CD14-positive monocyte (primary cell): ENCODE results near the gene OSBPL8. TPM values are rescaled to one million over a fixed set of nuclear protein-coding genes. Genes with fewer than 3 reads are reported as not detected.
"Not testable (repeated sequence)": the region's sequence is repeated elsewhere in the genome, so short reads cannot be mapped to it uniquely, and the experiment has no call there.

Experiments
- DNase-seq, 3 donors: peaks; one replicate each; pipeline ENCODE4 v3.0.0-alpha.2; 2011 to 2022
- H2AFZ ChIP-seq: 2 replicates; pipeline ENCODE4 v1.6.0; 2012; ENCODE audit warnings: mild to moderate bottlenecking, low read depth, low read length, inconsistent platforms; ENCODE audit not compliant: insufficient read depth, poor library complexity, severe bottlenecking
- H3K27ac ChIP-seq, 2 donors: 1 replicate in 1 of 2; 2 replicates in 1 of 2; pipeline ENCODE4 v1.5.1; 2012 to 2013; ENCODE audit warnings: low read length in 2 of 2, control low read depth in 1 of 2, inconsistent platforms in 1 of 2, low read depth in 1 of 2, mild to moderate bottlenecking in 1 of 2
- H3K27me3 ChIP-seq, 2 donors: one replicate each; pipeline versions ENCODE4 v1.6.0 to v1.6.1; 2011 to 2013; ENCODE audit warnings: low read length in 2 of 2; ENCODE audit not compliant: control insufficient read depth in 2 of 2, insufficient read depth in 2 of 2
- H3K36me3 ChIP-seq, 2 donors: replicated peaks in 1 of 2; 1 replicate in 1 of 2; 2 replicates in 1 of 2; pipeline versions ENCODE4 v1.5.1 to v1.6.1; 2012 to 2013; ENCODE audit warnings: low read length in 2 of 2, control low read depth in 1 of 2, inconsistent platforms in 1 of 2, mild to moderate bottlenecking in 1 of 2; ENCODE audit not compliant: insufficient read depth in 2 of 2, control insufficient read depth in 1 of 2
- H3K4me1 ChIP-seq, 2 donors: 1 replicate in 1 of 2; 2 replicates in 1 of 2; pipeline versions ENCODE4 v1.5.1 to v1.6.1; 2012 to 2013; ENCODE audit warnings: low read length in 2 of 2, control low read depth in 1 of 2, inconsistent platforms in 1 of 2, mild to moderate bottlenecking in 1 of 2, moderate library complexity in 1 of 2; ENCODE audit not compliant: insufficient read depth in 2 of 2, control insufficient read depth in 1 of 2
- H3K4me2 ChIP-seq: replicated peaks from 2 replicates; pipeline ENCODE3; 2012; ENCODE audit warnings: low read length, moderate library complexity, mild to moderate bottlenecking; ENCODE audit not compliant: poor library complexity, severe bottlenecking; ENCODE audit errors: extremely low read depth
- H3K4me3 ChIP-seq, 3 experiments: fragments of 200-600 bp in 1 of 3; sonication (generic) in 1 of 3; replicated peaks in 1 of 3; 1 replicate in 2 of 3; 2 replicates in 1 of 3; pipeline ENCODE4 v1.5.1; 2011 to 2013; ENCODE audit warnings: low read length in 3 of 3, mild to moderate bottlenecking in 3 of 3, control low read depth in 2 of 3, low read depth in 2 of 3, inconsistent platforms in 1 of 3, moderate library complexity in 1 of 3
- H3K79me2 ChIP-seq: 2 replicates; pipeline ENCODE4 v1.6.0; 2012; ENCODE audit warnings: mild to moderate bottlenecking, control low read depth, inconsistent platforms, low read length, moderate library complexity; ENCODE audit not compliant: insufficient read depth
- H3K9ac ChIP-seq: 2 replicates; pipeline ENCODE4 v1.6.0; 2017; ENCODE audit warnings: low read length, mild to moderate bottlenecking; ENCODE audit not compliant: insufficient read depth, poor library complexity, severe bottlenecking
- H3K9me3 ChIP-seq, 2 donors: replicated peaks in 1 of 2; 1 replicate in 1 of 2; 2 replicates in 1 of 2; pipeline versions ENCODE4 v1.5.1 to v1.6.1; 2012 to 2013; ENCODE audit warnings: low read length in 2 of 2, control low read depth in 1 of 2; ENCODE audit not compliant: control insufficient read depth in 1 of 2, insufficient read depth in 1 of 2
- H4K20me1 ChIP-seq: 2 replicates; pipeline ENCODE4 v1.6.0; 2012; ENCODE audit warnings: mild to moderate bottlenecking, low read length, control low read depth, moderate library complexity; ENCODE audit not compliant: insufficient read depth
- H3K27ac Mint-ChIP-seq, 7 donors: one replicate each; pipeline ENCODE4 v1.8.0; 2020; ENCODE audit warnings: mild to moderate bottlenecking in 7 of 7, mixed read lengths in 7 of 7, moderate library complexity in 6 of 7, inconsistent platforms in 2 of 7
- H3K27me3 Mint-ChIP-seq, 3 donors: one replicate each; pipeline ENCODE4 v1.8.0; 2021 to 2022; ENCODE audit warnings: low read depth in 3 of 3, mild to moderate bottlenecking in 3 of 3, mixed read lengths in 3 of 3, moderate library complexity in 3 of 3, inconsistent platforms in 1 of 3
- H3K36me3 Mint-ChIP-seq, 2 donors: one replicate each; pipeline ENCODE4 v1.8.0; 2020; ENCODE audit warnings: mixed read lengths in 2 of 2, inconsistent platforms in 1 of 2, mild to moderate bottlenecking in 1 of 2
- H3K4me1 Mint-ChIP-seq: one replicate; pipeline ENCODE4 v1.8.0; 2020; ENCODE audit warnings: mild to moderate bottlenecking, mixed read lengths
- H3K4me3 Mint-ChIP-seq, 2 donors: one replicate each; pipeline ENCODE4 v1.8.0; 2020; ENCODE audit warnings: mild to moderate bottlenecking in 2 of 2, mixed read lengths in 2 of 2, moderate library complexity in 1 of 2
- H3K9me3 Mint-ChIP-seq, 7 donors: one replicate each; pipeline ENCODE4 v1.8.0; 2020 to 2022; ENCODE audit warnings: mixed read lengths in 7 of 7, mild to moderate bottlenecking in 6 of 7, moderate library complexity in 6 of 7, inconsistent platforms in 2 of 7
- WGBS: methylation state at CpG from one replicate; pipeline ENCODE4 v1.1.5; 2013; ENCODE audit warnings: missing lambda C conversion rate; ENCODE audit not compliant: insufficient coverage; 5-methylcytosine and 5-hydroxymethylcytosine counted together
- intact Hi-C, 2 donors: fragments of 100-400 bp; cut with micrococcal nuclease; formaldehyde crosslinking; loops; one replicate each; pipeline versions ENCODE4 v1.15.0 to v1.15.1; 2023
- polyA plus RNA-seq, 3 donors: library from polyadenylated mRNA; depleted of rRNA in 1 of 3; unstranded in 2 of 3; stranded (reverse) in 1 of 3; fragments of 300-500 nt in 2 of 3; fragments of >200 nt in 1 of 3; fragmentation: Illumina TruSeq in 2 of 3; gene quantifications; 1 replicate in 2 of 3; 2 replicates in 1 of 3; pipeline ENCODE4 v1.2.3, GENCODE V29; 2012 to 2021
- TF ChIP-seq, protein P1 (sequence below): fragments of 200-600 bp; IDR thresholded peaks from one replicate; pipeline ENCODE4 v1.8.0; 2022; ENCODE audit warnings: antibody characterized with exemption, mild to moderate bottlenecking

Gene OSBPL8
- polyA plus RNA-seq, 3 donors: 25.3 to 167 (median 147) TPM

DNA sequence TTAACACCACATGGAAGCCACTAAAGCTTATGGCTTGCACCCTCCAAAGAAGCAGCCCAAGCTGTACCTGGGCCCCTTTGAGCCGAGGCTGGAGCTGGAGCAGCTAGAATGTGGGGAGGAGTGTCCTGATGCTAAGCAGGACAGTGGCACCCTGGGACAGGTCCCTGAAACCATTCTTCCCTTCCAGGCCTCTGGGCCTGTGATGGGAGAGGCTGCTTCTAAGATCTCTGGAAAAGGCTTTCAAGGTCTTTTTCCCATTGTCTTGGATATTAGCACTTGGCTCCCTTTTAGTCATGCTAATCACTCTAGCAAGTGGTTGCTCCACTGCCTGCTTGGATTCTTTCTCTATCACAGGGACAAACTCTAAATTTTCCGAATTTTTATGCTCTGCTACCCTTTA lies 40.9 kb downstream of the OSBPL8 start:
- intact Hi-C loops: no loop called here
- Histone ChIP-seq H3K4me3 (peak overlapping the region in 1 of 3 experiments; percentile 15), H3K4me2 (no peak overlapping the region), H2AFZ (no peak overlapping the region), H3K4me1 (peaks cover 18 to 23% of the 10 kb centered on the region in 2 donors), H3K27ac (no peak overlapping the region), H4K20me1 (peaks cover 88% of the 10 kb centered on the region), H3K79me2 (peaks cover 89% of the 10 kb centered on the region), H3K36me3 (peaks cover 0 to 22% of the 10 kb centered on the region in 2 donors), H3K27me3 (no peaks in the 10 kb centered on the region), H3K9me3 (peaks cover 4% of the 10 kb centered on the region in 2 donors), H3K9ac (no peak overlapping the region)
- H3K9me3 Mint-ChIP-seq: peaks cover 4 to 20% (median 10%) of the 10 kb centered on the region in 7 donors
- H3K27ac Mint-ChIP-seq: peak overlapping the region in 3 of 7 donors; percentile 18 to 51 (median 33)
- TF ChIP-seq, protein P1, sequence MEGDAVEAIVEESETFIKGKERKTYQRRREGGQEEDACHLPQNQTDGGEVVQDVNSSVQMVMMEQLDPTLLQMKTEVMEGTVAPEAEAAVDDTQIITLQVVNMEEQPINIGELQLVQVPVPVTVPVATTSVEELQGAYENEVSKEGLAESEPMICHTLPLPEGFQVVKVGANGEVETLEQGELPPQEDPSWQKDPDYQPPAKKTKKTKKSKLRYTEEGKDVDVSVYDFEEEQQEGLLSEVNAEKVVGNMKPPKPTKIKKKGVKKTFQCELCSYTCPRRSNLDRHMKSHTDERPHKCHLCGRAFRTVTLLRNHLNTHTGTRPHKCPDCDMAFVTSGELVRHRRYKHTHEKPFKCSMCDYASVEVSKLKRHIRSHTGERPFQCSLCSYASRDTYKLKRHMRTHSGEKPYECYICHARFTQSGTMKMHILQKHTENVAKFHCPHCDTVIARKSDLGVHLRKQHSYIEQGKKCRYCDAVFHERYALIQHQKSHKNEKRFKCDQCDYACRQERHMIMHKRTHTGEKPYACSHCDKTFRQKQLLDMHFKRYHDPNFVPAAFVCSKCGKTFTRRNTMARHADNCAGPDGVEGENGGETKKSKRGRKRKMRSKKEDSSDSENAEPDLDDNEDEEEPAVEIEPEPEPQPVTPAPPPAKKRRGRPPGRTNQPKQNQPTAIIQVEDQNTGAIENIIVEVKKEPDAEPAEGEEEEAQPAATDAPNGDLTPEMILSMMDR: no peak
- H3K36me3 Mint-ChIP-seq: peaks cover 41 to 43% of the 10 kb centered on the region in 2 donors
- H3K4me1 Mint-ChIP-seq: peaks cover 19% of the 10 kb centered on the region
- H3K4me3 Mint-ChIP-seq: no peak overlapping the region
- H3K27me3 Mint-ChIP-seq: peaks cover 0 to 2% (median 0%) of the 10 kb centered on the region in 3 donors
- WGBS: 100% methylated on average over 2 of the region's 2 CpGs
- DNase-seq: no peak

DNA sequence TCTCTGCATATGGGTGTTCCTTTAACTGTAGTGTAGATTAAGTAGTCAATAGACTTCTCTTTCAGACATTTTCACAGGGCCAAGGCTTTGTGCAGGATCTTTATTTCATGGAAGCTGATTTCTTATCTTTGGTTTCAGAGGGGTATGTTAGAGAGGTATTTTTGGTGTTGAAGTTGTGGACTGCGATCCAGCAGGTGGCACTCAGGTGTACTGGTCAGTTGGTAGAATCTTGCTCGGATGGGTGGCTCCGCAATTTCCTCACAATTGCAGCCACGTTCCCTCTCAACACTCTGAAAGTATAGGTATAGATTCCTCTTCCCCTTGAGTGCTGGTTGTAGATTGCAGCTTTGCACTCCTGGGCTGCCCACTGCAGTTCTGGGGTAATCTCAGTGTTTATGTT lies 44.3 kb downstream of the OSBPL8 start:
- no peak overlapping the region for H3K4me3 Mint-ChIP-seq
- H3K4me3 ChIP-seq: no peak overlapping the region
- peaks cover 74% of the 10 kb centered on the region for H4K20me1 ChIP-seq
- H3K4me1 ChIP-seq: peaks cover 17 to 20% of the 10 kb centered on the region in 2 donors
- H3K36me3 ChIP-seq: peaks cover 0 to 12% of the 10 kb centered on the region in 2 donors
- peaks cover 15% of the 10 kb centered on the region for H3K4me1 Mint-ChIP-seq
- H3K79me2 ChIP-seq: peaks cover 69% of the 10 kb centered on the region
- H3K9me3 Mint-ChIP-seq: peaks cover 2 to 21% (median 11%) of the 10 kb centered on the region in 7 donors
- H3K27me3 ChIP-seq: no peaks in the 10 kb centered on the region
- no peak overlapping the region for H3K4me2 ChIP-seq
- peak overlapping the region in 1 of 7 donors; percentile 47 for H3K27ac Mint-ChIP-seq
- no peak overlapping the region for H2AFZ ChIP-seq
- H3K27ac ChIP-seq: no peak overlapping the region
- H3K9me3 ChIP-seq: peaks cover 0 to 4% of the 10 kb centered on the region in 2 donors
- H3K27me3 Mint-ChIP-seq: peaks cover 0 to 2% (median 0%) of the 10 kb centered on the region in 3 donors
- H3K9ac ChIP-seq: no peak overlapping the region
- DNase-seq: no peak
- TF ChIP-seq, protein P1: no peak
- intact Hi-C loops: no loop called here
- H3K36me3 Mint-ChIP-seq: peaks cover 18 to 25% of the 10 kb centered on the region in 2 donors
- no CpG with 5 or more reads among the region's 4 CpGs for WGBS

DNA sequence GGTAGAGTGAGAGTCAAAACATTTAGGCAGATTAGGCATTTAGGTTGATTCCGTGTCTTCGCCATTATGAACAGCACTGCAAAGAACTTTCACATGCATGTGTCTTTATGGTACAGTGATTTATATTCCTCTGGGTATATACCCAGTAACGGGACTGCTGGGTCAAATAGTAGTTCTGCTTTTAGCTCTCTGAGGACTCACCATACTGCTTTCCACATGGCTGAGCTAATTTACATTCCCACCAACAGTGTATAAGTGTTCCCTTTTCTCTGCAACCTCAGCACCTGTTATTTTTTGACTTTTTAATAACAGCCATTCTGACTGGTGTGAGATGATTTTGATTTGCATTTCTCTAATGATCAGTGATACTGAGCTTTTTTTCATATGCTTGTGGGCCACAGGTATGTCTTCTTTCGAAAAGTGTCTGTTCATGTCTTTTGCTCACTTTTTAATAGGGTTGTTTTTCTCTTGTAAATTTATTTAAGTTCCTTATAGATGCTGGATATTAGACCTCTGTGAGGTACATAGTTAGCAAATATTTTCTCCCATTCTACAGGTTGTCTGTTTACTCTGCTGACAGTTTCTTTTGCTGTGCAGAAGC lies 48.4 kb downstream of the OSBPL8 start:
- H3K4me1 ChIP-seq, H3K4me1 Mint-ChIP-seq, H3K27me3 Mint-ChIP-seq, H3K4me3 Mint-ChIP-seq, H3K27ac ChIP-seq, H3K9ac ChIP-seq, intact Hi-C loops, H3K9me3 ChIP-seq, H3K4me3 ChIP-seq, H3K27me3 ChIP-seq, H2AFZ ChIP-seq, H3K4me2 ChIP-seq: not testable (repeated sequence)
- no CpG with 5 or more reads among the region's 4 CpGs for WGBS
- Mint-ChIP-seq H3K9me3 (peaks cover 0 to 13% (median 7%) of the 10 kb centered on the region in 7 donors), H3K36me3 (peaks cover 18% of the 10 kb centered on the region in 2 donors), H3K27ac (peak overlapping the region in 2 of 7 donors; percentile 18 to 61)
- Histone ChIP-seq H3K79me2 (peaks cover 70% of the 10 kb centered on the region), H3K36me3 (peaks cover 0 to 12% of the 10 kb centered on the region in 2 donors), H4K20me1 (peaks cover 76% of the 10 kb centered on the region)
- DNase-seq: peak; percentile 12
